HK-2 (cell line): ENCODE results near the gene NLRP13.

Experiments used
- DNase-seq: peaks from one replicate; pipeline ENCODE4 v3.0.0-alpha.2; 2018; ENCODE audit not compliant: unreplicated experiment

Gene NLRP13

GRCh38 chr19:55902080-55902751 lies 29.9 kb downstream of the NLRP13 start:
- DNase-seq: no peak

- DNase-seq: no peak
Observed at GRCh38 chr19:55901369-55902079, 30.6 kb downstream of the NLRP13 start.

GRCh38 chr19:55898911-55899310 lies 33.2 kb downstream of the NLRP13 start:
- DNase-seq: no peak

GRCh38 chr19:55882626-55883025 lies 49.5 kb downstream of the NLRP13 start:
- DNase-seq: no peak

- DNase-seq: no peak
Observed at GRCh38 chr19:55877211-55877610, 54.9 kb downstream of the NLRP13 start.

- no peak for DNase-seq
Observed at GRCh38 chr19:55870736-55871135, 61.4 kb downstream of the NLRP13 start.

GRCh38 chr19:55867101-55867500 lies 65.0 kb downstream of the NLRP13 start:
- DNase-seq: no peak

- no peak for DNase-seq
Observed at GRCh38 chr19:55866521-55866920, 65.6 kb downstream of the NLRP13 start.

- DNase-seq: no peak
Observed at GRCh38 chr19:55858969-55859368, 73.2 kb downstream of the NLRP13 start.

- no peak for DNase-seq
Observed at GRCh38 chr19:55858401-55858800, 73.7 kb downstream of the NLRP13 start.

- DNase-seq: no peak
Observed at GRCh38 chr19:55857974-55858373, 74.2 kb downstream of the NLRP13 start.

GRCh38 chr19:55857149-55857548 lies 75.0 kb downstream of the NLRP13 start:
- DNase-seq: no peak

- DNase-seq: no peak
Observed at GRCh38 chr19:55855160-55855559, 77.0 kb downstream of the NLRP13 start.
